LNCAP (cell line): ENCODE data around the gene GSN.

Experiments used
- TF ChIP-seq, protein P1 (sequence below): fragments of 450-650 bp; IDR thresholded peaks from 2 replicates; pipeline ENCODE4 v1.5.1; 2017; ENCODE audit warnings: mild to moderate bottlenecking

Gene GSN

DNA sequence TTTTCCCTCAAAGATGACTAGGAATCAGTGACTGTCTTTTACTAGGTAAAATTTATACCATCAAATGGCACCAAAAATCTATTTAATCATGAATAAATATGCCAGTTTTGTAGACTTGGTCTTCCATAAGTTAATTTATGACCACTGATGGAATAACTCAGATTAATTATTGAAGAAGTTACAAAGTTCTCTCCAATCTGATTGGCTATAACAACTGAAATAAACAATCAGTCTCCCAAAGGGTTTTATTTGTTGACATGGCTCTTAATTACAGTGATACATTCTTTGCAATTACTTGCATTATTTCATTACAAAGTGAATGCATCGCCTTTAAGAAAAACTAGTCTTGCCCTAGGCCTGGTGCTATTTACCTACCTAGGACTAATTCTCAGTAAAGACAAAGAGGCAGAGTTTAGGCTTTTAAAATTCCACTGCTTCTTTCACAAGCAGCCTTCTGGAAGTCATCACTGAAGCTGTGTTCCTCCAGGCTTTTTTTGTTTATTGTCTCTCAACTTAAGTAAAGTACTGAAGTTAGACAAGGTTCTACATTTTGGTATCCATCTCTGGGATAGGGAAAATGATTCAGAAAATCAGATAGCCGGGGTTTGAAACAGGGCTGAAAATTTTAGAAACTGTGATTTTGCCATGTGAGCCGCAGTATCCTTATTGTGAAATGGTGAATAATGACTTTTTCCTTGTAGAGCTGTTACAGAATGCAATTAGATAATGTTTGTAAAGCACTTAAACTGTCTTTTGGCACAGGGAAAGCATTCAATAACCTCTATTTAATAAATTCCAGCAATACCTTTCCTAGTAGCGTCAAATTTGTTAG, 99.6 kb downstream of the GSN start:
- TF ChIP-seq, protein P1, sequence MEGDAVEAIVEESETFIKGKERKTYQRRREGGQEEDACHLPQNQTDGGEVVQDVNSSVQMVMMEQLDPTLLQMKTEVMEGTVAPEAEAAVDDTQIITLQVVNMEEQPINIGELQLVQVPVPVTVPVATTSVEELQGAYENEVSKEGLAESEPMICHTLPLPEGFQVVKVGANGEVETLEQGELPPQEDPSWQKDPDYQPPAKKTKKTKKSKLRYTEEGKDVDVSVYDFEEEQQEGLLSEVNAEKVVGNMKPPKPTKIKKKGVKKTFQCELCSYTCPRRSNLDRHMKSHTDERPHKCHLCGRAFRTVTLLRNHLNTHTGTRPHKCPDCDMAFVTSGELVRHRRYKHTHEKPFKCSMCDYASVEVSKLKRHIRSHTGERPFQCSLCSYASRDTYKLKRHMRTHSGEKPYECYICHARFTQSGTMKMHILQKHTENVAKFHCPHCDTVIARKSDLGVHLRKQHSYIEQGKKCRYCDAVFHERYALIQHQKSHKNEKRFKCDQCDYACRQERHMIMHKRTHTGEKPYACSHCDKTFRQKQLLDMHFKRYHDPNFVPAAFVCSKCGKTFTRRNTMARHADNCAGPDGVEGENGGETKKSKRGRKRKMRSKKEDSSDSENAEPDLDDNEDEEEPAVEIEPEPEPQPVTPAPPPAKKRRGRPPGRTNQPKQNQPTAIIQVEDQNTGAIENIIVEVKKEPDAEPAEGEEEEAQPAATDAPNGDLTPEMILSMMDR = no peak

DNA sequence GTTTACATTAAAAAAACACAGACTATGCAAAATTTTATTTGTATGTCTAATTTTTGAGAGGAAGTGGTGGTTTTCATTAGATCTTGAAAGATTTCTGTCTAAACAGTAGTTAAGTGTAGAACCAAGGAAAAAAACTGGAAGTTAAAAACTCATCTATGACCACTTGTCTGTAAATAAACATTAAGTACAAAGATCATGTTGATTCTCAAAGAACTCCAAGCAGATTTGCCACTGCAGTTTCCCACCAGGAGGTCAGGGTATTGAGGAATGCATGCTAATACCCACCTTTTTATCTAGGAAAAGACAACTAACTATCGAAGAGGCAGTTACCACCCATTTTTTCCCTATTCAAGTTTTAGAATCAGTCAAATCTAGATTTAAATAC, 100.2 kb downstream of the GSN start:
- TF ChIP-seq, protein P1 = no peak

DNA sequence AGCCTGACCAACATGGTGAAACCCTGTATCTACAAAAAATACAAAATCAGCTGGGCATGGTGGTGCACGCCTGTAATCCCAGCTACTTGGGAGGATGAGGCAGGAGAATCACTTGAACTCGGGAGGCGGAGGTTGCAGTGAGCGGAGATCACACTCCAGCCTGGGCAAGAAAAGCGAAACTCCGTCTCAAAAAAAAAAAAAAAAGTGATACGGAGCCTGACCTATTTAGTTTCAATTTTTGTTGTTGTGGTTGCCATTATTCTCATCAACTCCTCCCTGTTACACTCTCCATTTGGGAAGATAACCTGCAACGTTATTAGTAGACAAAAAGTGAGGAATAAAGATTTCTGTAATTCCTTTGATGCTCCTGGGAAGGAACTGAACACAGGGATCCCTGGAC, 100.8 kb downstream of the GSN start:
- TF ChIP-seq, protein P1 = no peak

GRCh38 chr9:121369595-121370265, 101.8 kb downstream of the GSN start, which contains the start of gene STOM:
Gene STOM, minus strand, starts transcription at chr9:121370250. Its CDS starts 63 bp downstream, at chr9:121370187.
- TF ChIP-seq, protein P1 = no peak

GRCh38 chr9:121371495-121372061, 103.6 kb downstream of the GSN start:
- TF ChIP-seq, protein P1 = no peak

GRCh38 chr9:121372239-121373010, 104.5 kb downstream of the GSN start:
- TF ChIP-seq, protein P1 = no peak
